OCI-LY1 (cell line): ENCODE results near the gene COA4.

Experiments
- CTCF ChIP-seq: fragments of 200-600 bp; sonication (generic), shearing (Covaris generic); IDR thresholded peaks from 2 replicates; pipeline ENCODE4 v1.5.1; 2017; ENCODE audit warnings: mild to moderate bottlenecking, antibody characterized with exemption, low read length, moderate library complexity, mixed read lengths
- EZH2 ChIP-seq: fragments of 200-600 bp; sonication (generic), shearing (Covaris generic); IDR thresholded peaks from 2 replicates; pipeline ENCODE4 v1.8.0; 2017; ENCODE audit warnings: borderline replicate concordance, mixed run types, mild to moderate bottlenecking, antibody characterized with exemption, low read length, moderate library complexity, mixed read lengths

GRCh38 chr11:73914284-73914683 lies 37.6 kb upstream of the COA4 start:
- TF ChIP-seq CTCF (no peak), EZH2 (no peak)
